ENCODE results near the gene PTPRA.

PTPRA gene

GRCh38 chr20:2983508-2983907 is 110.2 kb downstream of the PTPRA start:
- no peak for TF ChIP-seq CTCF (IDR thresholded peaks at IDR 0.05; ENCODE audit: extremely low read depth, missing control alignments)
- no peak for DNase-seq (ENCODE audit: low spot score)

- peak; percentile 45 for DNase-seq (ENCODE audit: low spot score)
- no peak for TF ChIP-seq CTCF (IDR thresholded peaks at IDR 0.05; ENCODE audit: extremely low read depth, missing control alignments)
Measured at GRCh38 chr20:2984028-2984501, 110.8 kb downstream of the PTPRA start.

DNA sequence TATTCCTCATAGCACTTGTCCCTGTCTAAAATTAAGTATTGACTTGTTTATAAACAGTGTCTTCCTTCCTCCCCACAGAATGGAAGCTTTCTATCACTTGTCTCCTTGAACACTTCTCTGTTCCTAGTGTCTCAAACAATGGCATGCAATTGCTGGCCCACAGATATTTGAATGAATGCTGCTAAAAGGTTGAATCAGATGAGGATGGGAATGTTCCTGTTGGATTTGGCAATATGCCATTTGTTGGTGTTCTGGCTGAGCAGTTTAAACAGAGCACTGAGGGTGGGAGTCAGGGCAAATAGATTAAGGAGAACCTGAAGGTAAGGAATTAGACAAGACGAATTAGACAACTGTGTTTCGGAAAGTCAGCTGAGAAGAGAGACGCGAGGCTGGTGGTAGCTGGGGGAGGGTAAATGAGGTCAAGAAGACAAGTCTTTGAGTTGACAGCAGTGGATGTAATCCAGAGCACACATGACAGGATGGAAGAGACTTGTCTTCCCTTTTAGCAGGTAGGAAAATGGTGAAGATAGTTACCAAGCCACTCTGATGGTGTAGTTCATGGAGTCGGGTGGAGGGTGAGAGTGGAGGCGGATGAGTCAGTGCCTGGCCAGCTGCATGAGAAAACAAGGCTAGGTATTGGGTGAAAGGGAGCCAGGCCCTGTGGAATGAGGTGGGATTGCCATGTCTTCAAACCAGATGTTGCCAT is 111.8 kb downstream of the PTPRA start:
- no peak for TF ChIP-seq CTCF (IDR thresholded peaks at IDR 0.05; ENCODE audit: extremely low read depth, missing control alignments)
- DNase-seq (ENCODE audit: low spot score) = no peak

DNA sequence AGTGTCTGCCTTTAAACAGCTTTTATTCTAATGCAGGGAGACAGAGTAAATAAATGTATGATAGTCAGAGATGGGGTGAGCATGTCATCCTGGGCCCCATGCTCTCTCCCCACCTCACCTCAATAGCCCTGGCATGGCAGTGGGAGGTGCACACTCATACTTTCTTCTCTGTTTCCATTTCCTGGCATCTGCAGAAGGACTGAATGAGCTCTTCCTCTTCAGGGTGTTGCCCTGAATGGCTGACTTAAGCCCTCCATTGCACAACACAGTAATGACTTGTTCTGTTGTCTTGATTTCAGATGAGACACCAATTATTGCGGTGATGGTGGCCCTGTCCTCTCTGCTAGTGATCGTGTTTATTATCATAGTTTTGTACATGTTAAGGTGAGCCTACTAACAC is 113.2 kb downstream of the PTPRA start:
- TF ChIP-seq CTCF (IDR thresholded peaks at IDR 0.05; ENCODE audit: extremely low read depth, missing control alignments) = no peak
- no peak for DNase-seq (ENCODE audit: low spot score)

DNA sequence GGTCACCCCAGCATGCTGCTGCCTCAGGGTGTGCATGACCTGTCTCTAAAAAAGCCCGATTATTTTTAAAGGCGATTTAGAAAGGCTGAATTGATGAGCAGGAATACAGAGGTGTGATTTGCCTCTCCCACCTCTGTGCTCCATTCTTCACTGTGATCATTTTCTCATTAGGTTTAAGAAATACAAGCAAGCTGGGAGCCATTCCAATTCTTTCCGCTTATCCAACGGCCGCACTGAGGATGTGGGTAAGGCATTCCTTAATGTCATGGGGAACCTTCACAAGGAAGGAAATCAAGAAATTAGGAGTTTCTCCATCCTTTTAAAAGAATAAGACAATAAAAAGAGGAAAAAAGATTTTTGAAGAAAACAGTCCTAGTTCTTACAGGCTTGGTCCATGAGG is 114.6 kb downstream of the PTPRA start:
- no peak for DNase-seq (ENCODE audit: low spot score)
- TF ChIP-seq CTCF (IDR thresholded peaks at IDR 0.05; ENCODE audit: extremely low read depth, missing control alignments) = no peak

GRCh38 chr20:2991532-2991931 is 118.3 kb downstream of the PTPRA start:
- TF ChIP-seq CTCF (IDR thresholded peaks at IDR 0.05; ENCODE audit: extremely low read depth, missing control alignments) = no peak
- DNase-seq (ENCODE audit: low spot score) = no peak

DNA sequence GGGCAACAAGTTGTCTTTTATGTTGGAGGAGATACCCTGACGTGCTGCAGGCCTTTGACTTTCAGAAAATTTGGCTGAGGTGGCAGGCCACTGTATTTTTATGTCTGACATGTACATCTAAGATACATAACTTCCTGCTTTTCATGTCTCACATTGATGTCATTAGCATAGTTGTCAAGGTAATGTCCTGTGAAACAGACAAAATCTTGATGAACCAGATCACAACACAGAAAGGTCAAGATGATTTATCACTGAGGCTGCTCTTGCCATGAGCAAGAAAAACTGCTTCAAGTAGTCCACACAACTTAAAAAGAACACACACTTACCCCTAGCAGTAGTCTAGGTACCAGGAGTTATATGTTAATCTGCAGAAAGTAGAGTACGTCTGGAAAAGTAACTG is 120.0 kb downstream of the PTPRA start:
- TF ChIP-seq CTCF (IDR thresholded peaks at IDR 0.05; ENCODE audit: extremely low read depth, missing control alignments) = no peak
- DNase-seq (ENCODE audit: low spot score) = no peak
